Stimulated activated CD4-positive, alpha-beta T cell treated with anti-CD3 and anti-CD28 coated beads, Interleukin-15, amount 100 ng/mL, for 1 hour (primary cell): ENCODE measurements around the gene KRAS.

Experiments used
- DNase-seq, 2 donors: peaks; one replicate each; pipeline ENCODE4 v3.0.0-alpha.2; 2020; ENCODE audit warnings: low read depth in 1 of 2, low spot score in 1 of 2

Gene KRAS

DNA sequence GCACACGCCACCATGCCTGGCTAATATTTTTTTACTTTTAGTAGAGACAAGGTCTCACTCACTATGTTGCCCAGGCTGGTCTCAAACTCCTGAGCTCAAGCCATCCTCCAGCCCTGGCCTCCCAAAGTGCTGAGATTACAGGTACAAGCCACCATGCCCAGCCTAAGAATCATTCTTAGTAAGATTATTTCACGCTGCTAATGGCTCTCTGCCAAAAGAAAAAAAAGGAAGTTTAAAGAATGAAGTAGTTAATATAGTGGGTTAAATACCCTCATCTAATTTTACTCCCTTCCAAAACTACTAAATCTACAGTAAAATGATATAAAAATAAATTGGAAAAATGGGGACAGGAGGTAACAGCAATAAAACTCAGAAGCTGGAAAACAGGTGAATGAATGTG, 53.1 kb downstream of the KRAS start:
- no peak for DNase-seq

DNA sequence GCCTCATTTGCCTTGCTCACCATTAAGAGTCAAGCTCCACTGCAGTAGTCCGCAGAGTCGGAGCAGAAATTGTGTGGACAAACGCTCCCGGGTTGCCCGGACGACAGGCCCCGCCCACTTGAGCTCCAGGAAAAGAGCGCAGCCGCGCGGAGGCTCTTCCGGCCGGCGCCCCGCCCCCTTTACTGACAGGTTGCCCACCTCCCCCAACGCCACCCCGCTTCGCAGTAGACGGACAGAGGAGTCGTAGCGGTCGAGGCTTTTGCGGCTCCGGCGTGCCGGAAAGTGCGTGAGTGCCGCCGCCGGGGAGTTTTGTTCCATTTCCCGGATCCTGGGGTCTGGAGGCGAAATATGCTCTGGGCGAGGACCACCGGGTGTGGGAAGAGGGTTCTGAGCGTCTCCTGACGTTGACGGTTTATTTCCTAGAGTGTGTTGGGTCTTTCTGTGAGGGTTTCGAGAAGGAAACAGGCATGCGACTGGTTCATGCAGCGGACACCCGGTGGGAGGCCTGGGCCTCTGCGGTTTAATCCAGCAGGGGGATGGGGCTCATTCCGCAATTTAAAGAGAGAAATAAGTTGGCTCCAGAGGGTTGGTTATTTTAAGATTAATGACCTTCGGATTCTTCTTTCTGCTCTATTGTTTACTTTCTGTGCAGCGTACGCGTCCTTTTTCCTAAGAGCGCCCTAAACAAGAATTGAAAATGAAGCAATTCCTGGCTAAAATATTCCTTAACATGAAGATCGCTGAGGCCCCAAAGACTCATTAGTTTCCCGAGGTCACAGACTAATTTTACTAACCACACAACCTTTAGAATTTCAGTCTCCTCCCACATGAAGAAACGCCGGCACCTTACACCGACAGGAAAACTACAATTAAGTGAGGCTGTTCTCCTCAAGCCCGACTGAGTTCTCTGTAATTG, 55.4 kb downstream of the KRAS start, which contains the start of the genes DNAI7 and ETFRF1:
Gene DNAI7, minus strand, starts transcription at position 105 of the 916 bp plus-strand sequence. Its CDS starts 82 bp downstream, at position 23.
Gene ETFRF1, plus strand, starts transcription at position 182 of the 916 bp plus-strand sequence. CDS start 8,720 bp downstream, outside the sequence.
- peak; percentile 89 to 90 for DNase-seq

DNA sequence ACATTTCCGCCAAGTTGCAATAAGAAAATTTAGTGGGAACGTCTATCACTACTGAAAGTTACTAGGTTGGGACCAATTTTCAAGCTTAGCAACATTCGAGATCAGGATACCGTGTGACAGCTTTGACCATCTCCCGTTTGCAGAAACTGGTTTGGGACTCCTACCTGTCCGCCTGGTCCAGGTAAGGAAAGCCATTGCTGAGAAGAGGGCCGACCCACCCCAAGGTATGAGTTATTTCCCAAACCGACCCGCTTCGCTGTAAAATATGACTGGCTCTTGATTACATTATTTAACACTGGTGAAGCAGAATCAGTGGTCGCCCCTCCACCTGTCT, 56.0 kb downstream of the KRAS start:
- DNase-seq = no peak

DNA sequence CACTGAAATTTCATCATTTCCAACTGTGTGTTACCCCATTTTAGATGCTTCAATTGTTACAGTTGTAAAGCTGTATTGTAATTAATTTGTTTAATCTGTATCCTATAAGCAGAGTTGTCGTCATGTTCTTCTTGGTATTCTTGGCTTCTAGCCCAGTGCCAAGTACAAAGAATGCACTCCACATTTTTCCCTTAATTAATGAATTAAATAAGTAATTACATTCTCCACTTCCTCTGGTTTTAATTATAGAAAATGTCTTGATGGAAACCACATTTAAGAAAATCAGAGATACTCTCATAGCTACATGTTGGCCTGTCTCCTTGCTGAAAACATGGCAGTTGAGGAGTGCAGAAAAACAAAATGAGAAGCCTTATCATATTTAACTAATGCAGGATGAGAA, 56.5 kb downstream of the KRAS start:
- no peak for DNase-seq

DNA sequence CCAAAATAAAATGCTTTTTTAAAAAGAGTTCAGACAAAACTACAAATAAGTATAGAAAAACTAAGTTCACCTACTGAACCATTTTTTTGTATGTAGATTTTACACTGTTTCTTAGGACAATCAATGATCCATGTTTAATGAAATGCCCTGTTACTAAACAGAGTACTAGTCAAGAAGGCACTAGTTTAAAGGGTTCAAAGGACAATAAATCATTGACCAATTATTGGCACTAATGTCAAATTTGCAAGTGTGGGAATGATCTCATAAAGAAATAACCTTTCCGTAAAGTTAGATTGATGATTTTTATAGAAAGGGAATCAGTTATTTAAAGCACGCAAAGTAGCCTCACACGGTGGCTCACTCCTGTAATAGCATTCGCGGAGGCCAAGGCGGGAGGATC, 59.9 kb downstream of the KRAS start:
- no peak for DNase-seq

DNA sequence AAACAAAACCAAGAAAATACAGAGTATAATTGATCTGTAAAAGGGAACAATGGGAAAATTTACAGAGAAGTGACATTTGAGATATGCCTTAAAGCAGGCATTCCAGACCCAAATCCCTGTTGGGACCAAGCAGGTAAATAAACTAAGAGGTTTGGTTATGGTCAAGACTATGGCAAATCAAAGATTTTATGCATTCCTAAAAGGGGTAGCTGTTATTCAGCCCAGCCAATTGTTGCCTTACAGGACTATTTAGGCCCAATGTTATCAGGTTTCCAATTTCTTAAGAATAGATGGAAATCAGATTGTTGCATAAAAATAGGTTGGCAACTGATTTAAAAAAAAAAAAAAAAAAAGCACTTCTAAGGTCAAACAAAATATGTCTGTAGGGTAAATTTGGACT, 61.1 kb downstream of the KRAS start:
- no peak for DNase-seq

DNA sequence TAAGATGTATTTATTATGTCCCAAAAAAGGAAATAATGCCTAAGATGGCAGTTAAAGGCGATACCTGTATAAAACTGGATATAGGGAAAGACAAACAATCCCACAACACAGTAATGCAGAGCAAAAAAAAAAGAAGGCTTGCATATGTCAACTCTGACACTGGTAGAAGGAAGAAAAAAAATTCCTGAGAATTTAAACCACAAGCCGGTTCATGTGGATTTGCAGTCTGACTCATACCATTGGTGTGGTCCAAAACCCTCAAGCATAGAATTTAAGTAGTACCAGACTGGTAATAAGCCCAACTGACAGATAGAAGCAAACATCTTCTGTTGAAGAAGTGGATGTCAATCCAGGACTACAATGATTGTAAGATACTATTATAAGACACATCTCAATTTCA, 62.9 kb downstream of the KRAS start:
- DNase-seq = no peak

DNA sequence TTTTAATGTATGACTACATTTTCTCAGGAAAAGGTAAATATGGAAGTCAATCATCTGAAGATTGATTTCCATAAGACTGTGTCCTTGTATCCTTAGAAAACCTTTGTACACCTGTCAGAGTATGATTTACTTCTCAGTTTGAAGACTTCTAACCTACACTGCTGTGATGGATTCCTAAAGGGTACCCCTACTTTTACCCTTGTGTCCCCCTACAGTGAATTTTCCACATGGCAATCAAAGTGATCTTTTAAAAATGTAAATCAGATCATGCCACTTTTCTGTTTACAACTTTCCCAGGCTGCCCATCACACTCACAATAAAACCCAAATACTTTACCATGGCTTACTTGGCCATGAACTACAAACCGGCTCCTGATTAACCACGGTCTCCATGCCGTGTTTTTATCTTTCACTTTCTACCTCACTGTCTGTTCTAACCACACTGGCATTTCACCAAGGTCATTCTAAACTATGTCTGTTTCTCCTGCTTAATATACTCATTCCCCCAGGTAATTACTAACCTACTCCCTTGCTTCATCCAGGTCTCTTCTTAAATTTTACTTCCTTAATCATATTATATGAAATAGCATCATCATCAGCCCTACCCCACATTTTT, 63.8 kb downstream of the KRAS start:
- DNase-seq = no peak

DNA sequence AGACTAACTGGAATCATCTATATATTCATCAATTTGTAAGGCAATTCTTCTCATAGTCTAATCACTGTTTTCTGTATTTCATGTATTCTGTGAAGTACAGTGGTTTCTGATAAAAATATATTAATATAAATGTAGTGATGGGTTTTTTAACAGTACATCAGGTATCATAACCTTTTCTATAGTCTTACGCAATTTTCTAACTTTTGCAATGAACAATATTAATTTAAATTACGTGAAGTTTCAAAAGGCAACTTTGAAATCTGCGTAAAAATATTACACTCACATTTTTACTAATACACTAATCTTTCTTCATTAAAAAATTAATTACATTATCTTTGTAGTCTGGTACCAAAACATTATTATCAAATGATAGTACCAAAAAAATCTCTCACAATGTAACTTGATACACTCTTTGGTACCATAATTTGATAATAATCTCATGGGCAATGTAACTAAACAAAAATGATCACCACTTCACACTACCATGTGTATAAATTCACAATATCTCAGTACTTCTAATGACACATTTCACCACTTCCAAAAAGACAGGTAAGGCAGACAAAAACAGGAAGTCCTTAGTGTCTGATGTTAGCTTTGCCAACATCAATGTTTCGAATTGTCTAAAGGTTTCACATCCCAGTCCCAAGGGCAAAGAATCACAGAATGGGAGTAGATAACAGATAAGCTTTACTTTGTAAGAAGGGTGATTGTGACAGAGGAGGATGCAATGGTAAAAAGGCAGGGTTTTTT, 64.5 kb downstream of the KRAS start:
- DNase-seq = no peak

DNA sequence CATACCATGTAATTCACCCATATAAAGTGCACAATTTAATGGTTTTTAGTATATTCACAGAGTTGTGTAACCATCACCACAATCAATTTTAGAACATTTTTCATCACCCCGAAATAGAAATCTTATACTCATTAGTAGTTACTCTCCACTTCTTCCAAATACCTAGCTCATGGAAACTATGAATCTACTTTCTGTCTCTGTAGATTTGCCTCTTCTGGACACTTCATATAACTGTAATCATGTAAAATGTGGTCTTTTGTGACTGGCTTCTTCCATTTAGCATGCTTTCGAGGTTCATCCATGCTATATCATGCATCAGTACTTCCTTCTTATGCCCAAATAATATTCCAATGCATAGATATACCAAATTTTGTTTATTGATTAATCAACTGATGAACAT, 66.6 kb downstream of the KRAS start:
- no peak for DNase-seq

DNA sequence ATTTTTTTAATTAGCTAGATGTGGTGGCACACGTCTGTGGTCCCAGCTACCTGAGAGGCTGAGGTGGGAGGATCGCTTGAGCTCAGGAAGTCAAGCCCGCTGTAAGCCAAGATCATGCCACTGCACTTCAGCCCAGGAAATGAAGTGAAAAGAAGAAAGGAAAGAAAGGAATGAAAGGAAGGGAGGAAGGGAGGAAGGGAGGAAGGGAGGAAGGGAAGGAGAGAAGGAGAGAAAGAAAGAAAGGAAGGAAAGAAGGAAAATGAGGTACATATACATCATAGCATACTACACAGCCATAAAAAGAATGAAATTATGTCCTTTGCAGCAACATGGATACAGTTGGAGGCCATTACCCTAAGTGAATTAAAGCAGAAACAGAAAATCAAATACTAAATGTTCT, 68.0 kb downstream of the KRAS start:
- no peak for DNase-seq

DNA sequence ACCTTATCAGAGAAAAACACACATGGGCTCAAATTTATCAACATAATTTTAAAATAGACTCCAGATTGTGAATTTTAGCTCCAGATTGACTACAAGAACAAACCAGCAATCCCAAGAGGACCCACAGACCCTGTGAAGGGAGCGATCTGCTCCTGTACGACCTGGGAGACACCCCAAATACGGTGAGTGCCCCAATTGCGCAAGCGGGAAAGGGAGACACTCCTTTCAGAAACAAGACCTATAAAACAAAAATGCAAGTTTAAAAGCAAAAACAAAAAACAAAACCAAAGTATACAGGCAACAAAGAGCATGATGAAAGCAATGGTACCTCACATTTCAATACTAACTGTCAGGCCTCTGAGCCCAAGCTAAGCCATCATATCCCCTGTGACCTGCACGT, 87.9 kb downstream of the KRAS start:
- no peak for DNase-seq

DNA sequence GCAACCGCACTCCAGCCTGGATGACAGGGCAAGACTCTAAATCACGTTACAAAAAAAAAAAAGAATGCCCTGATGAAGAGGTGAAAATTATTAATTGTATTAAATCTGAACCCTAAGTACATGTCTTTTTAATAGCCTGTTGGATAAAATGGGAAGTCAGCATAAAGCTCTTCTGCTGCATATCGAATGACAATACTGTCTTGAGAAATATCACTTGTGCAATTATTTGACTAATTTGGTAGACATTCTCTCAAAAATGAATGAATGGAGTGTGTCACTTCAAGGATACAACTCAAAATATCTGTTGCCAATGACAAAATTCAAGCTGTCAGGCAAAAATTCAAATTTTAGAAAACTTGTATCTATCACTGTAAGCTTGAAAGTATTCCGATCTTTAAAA, 94.7 kb downstream of the KRAS start:
- DNase-seq = no peak

DNA sequence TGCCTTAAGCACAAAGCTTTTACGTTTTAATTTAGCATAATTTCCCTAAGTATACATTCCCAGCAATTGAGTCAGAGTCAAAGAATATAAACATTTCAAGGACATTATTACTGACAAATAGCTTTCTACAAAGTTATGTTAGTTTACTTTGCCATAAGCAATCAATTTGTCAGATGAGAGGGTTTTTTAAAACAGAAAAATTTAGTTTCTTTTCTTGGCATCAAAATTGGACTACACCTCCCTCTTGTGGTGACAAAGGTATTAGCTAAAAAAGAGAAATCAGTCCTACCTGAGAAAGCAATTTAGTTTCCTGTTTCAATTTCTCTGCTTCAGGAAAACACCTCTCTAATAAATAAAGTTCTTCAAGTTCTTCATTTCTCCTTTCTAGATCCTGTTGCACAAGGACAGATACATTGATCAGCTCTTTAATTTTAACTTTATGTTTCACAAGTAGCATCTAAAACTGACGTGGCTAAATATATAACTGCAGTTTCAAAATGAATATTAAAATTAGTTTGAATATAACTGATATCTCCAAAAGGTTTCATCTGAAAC, 95.6 kb downstream of the KRAS start:
- no peak for DNase-seq
